ENCODE data around the gene CDC42BPA.

GRCh38 chr1:227303662-227304061, 14.6 kb downstream of the CDC42BPA start:
- TF ChIP-seq POLR2A (IDR thresholded peaks at IDR 0.05; ENCODE audit: low read depth, low read length) (no peak), MAX (IDR thresholded peaks at IDR 0.05; ENCODE audit: insufficient read depth, insufficient read length) (no peak)
- TF ChIP-seq, protein P1, sequence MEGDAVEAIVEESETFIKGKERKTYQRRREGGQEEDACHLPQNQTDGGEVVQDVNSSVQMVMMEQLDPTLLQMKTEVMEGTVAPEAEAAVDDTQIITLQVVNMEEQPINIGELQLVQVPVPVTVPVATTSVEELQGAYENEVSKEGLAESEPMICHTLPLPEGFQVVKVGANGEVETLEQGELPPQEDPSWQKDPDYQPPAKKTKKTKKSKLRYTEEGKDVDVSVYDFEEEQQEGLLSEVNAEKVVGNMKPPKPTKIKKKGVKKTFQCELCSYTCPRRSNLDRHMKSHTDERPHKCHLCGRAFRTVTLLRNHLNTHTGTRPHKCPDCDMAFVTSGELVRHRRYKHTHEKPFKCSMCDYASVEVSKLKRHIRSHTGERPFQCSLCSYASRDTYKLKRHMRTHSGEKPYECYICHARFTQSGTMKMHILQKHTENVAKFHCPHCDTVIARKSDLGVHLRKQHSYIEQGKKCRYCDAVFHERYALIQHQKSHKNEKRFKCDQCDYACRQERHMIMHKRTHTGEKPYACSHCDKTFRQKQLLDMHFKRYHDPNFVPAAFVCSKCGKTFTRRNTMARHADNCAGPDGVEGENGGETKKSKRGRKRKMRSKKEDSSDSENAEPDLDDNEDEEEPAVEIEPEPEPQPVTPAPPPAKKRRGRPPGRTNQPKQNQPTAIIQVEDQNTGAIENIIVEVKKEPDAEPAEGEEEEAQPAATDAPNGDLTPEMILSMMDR (IDR thresholded peaks at IDR 0.05; ENCODE audit: extremely low read depth in 1 of 2, insufficient read depth in 1 of 2, low read depth in 1 of 2, low read length in 2 of 2), result no peak

Measured in endothelial cell of umbilical vein (primary cell).